KBM-7 (cell line): ENCODE results near the gene PRR19.

Source experiments
- DNase-seq: peaks from one replicate; pipeline ENCODE4 v3.0.0-alpha.2; 2015
- in situ Hi-C: fragments of 300-500 bp; cut with MboI; formaldehyde crosslinking; loops from 2 replicates; pipeline ENCODE4 v1.14.3; 2020; ENCODE audit warnings: low sequenced_read_pairs, low pct_unique_long_range_greater_than_20kb, mixed read lengths

The PRR19 gene

DNA sequence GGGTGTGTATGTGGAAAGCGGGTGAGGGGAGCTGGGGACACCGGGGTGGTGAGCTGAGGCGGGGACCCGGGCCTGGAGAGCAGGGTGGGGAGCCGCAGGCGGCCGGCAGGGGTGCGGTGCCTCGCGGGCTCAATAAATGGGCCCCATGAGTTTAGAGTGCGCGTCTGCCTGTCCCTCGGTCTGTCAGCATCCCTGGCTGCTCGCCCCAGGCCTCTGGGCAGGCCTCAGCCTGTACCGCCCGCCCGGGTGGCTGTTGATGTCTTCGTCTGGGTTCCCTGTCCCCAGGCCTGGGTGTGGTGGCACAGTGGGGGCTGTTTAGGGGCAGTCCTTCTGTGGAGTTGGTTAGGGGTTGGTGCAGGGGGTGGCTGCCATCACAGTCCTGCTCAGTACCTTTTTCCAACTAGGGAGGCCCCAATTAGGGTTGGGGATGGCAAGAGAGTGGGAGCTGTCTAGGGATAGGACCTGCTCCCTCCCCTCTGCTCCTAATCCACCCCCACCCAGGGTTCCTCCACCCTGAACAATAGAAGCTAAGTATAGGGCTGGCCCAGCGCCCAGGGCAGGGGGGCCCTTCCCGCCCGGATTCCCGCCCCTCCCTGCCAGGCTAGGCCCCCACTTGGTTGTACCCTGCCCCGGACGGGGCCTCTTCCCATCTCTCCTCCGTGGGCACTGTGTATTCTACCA is 20.6 kb upstream of the PRR19 start:
- peak; percentile 20 for DNase-seq
- in situ Hi-C loops, result no loop called here

DNA sequence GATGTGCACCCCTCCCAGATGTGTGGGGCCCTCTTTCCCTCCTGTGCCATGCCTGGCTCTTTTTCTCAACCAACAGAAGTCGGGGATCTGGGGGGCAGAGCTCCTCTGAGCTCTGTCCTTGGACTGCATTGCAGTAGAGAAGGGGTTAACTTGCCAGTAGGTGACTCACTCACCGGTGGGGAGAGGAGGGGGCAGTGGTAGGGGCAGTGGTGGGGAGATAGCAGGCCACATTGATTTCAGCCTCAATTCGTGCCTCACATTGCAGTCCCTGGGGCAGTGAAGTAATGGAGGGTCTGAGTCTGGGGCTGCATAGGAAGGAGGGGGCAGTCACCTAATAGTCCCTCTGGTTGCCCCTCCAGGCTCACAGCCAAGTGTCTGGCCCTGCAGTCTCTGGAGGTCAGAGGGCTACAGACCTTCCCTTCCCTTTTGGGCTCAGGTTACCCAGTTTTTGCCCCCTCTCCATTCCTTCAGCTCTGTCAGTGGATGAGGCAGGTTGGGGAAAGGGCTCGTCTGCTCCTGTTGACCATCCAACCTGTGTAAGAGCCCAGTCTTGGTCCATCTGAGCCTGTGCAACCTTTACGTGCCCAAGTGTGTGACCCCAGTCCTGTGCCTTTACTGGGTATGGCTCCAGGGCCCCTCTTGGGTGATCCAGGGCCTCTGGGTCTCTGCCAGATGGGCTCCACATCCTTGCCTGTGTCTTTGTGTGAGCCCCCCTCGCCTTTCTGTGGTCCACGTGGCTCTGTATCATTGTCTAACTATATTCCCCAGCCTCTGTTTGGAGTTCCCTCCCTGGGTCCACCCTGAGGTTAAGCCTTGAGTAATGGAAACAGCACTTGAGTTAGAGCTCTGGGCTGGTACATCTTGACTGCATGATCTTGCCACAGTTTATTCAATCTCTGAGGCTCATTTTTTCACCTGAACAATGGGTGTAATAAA is 19.8 kb upstream of the PRR19 start:
- in situ Hi-C loops, result no loop called here
- DNase-seq, result no peak

DNA sequence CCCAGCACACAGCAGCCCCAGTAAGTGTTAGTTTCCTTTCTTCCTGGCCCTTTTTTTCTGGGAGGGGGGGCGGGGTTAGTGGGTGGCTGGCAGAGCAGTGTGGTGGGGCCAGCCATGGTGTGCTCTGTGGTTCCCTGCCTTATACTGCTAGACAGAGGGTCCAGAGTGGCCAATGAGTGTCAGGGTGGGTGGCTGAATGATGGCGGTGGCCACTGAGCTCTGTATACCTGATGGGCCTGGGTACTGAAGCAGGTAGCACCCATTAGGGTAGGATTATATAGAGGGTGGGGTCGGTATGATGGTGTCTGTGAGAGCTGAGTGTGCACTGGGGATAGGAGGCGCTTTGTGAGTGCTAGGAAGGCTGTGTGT is 19.1 kb upstream of the PRR19 start:
- in situ Hi-C loops, result no loop called here
- DNase-seq, result peak; percentile 7

DNA sequence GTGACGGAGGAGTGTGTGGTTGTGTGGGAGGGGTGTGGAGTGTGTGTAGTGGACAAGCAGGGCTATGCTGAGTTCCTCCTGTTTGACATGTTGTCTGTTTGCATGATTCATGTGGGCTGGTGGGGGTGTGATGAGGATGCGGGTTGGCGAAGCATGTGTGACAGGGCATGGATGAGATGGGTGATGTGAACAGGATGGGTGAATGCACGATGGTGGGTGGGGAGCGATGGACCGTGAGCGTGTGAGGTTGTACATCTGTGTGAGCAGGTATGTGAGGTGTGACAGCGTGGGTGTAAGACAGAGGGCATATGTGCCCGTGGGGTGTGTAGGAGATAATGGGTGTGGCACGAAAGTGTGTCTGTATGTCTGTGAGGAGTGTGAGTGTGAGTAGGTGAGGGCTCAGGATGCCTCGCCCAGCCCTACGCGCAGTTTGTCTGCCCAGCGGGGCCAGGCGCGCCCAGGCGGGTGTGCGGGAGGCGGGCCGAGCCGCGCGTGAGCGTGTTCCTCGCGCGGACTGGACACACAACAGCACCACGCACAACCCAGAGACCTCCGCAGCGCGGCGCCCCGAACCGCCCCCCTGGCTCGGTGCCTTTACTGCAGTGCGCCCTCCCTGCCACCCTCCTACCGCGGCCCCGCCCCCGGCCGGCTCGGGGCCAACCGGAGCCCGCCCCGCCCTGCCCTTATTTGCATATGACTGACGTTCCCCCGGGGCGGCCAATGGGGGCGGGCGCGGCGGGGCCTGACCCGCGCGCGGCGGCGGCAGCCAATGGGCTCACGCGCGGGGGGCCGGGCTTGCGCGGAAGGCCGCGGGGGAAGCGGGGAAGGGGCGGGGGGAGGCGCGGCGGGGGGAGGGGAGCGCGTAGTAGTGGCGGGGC is 18.5 kb upstream of the PRR19 start:
- peak; percentile 82 for DNase-seq
- in situ Hi-C loops, result no loop called here

DNA sequence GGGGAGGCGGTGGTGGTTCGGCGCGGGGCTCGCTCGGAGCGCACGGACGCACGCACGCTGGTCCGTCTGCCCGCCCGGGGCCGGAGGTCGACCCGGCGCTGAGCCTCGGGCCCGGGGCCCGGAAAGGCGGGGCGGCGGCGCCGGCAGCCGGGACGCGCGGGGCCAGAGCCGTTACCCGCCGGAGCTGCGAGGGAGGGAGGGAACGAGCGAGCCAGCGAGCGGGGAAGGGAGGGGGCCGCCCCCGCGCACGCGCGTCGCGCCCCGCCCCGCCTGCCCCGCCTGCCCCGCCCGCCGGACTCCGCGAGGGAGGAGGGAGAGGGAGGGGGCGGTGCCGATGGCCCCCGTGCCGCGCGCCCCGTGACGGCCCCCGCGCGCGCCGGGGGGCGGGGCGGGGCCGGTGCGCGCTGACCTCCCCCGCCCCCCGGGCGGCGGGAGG is 17.8 kb upstream of the PRR19 start:
- in situ Hi-C loops, result no loop called here
- peak; percentile 26 for DNase-seq

DNA sequence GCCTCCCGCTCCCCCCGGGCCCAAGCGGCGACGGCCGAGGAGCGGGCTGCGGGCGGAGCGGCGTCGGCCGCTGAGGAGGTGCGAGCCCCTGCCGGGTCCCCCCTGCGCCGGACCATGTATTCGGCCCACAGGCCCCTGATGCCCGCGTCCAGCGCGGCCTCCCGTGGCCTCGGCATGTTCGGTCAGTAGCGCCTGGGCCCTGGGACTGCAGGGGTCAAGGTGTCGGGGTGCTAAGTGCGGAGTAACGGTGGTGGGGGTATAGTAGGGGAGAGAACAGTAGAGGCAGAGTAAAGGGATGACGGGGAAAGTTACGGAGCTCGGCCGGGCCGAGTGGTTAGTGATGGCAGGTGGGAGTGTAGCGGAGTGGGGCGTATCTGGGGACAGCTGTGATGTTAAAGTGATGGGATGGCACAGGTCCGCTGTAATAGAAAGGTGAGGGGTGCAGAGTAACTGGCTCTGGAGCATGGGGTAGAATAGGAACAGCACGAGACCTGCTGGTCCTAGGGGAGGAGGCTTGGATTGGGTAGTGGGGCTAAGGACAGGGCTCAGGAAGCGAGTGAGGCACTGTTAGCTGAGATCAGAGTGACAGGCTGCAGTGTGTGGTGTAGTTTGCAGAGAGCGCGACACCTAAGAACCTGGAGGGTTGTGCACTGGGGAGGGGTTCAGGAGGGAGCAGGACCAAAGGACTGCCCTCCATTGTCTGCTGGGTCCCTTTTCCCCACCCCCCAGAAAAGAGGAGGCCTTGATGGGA is 17.2 kb upstream of the PRR19 start:
- in situ Hi-C loops, result no loop called here
- peak; percentile 34 for DNase-seq

DNA sequence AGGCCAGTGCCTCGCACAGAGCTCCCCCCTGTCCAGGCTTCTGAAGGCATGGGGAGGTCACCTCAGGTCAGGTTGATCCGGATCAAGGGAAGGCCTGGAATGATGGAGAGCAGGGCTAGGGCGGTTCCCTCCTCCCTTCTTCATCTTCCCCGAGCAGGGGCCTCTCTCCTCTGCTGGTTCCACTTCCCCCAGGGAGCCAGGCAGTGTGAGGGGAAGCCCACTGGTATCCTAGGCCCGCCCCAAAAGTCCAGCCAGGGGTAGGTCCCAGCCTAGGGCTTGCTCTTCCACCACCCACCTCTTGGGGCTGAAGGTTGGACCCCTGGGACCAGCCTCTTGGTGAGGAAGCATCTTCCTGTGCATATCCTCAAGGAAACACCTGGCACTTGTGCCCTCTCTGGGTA is 16.4 kb upstream of the PRR19 start:
- DNase-seq, result peak; percentile 48
- in situ Hi-C loops, result no loop called here

DNA sequence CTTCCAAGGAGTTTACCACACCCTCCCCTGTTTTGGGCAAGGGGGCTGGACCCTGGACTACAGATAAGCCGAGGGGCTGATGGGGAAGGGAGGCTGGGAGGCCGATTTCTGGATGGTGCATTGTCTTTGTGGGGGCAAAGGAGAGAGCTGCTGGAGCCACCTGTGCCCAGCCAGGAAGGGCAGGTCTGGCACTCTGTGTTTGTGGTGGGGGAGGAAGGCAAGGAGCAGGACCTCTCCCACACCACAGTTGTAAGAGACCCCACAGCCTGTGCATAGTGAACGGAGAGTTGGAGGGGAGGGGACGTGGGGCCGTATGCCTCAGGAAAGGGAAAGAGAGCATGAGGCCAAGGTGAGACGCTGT is 16.0 kb upstream of the PRR19 start:
- no peak for DNase-seq
- in situ Hi-C loops, result no loop called here

DNA sequence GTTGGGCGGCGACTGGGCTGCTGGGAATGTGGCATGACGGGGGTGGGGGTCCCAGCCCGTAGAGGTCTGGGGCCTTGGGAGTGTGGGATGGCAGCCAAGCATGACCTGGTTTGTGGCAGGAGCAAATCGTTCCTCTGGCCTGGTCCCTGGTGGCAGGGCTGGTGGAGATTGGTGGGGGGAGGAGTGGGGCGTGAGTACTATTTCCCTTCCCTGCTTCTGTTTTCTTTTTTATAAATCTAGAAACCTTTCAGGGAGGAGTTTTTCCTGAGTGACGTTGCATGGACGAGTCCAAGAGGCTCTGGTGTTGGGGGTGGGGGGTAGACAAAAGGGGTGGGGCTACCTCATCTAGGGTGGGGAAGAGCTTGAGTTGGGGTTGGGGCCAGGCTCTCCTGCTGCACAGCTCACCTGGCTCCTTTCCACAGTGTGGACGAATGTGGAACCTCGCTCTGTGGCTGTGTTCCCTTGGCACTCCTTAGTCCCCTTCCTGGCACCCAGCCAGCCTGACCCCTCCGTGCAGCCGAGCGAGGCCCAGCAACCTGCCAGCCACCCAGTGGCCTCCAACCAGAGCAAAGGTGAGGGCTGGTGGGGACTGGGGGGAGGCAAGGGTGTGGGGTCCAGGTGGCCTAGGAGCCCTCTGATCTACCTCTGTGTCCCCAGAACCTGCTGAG is 15.4 kb upstream of the PRR19 start:
- peak; percentile 82 for DNase-seq
- in situ Hi-C loops, result no loop called here

DNA sequence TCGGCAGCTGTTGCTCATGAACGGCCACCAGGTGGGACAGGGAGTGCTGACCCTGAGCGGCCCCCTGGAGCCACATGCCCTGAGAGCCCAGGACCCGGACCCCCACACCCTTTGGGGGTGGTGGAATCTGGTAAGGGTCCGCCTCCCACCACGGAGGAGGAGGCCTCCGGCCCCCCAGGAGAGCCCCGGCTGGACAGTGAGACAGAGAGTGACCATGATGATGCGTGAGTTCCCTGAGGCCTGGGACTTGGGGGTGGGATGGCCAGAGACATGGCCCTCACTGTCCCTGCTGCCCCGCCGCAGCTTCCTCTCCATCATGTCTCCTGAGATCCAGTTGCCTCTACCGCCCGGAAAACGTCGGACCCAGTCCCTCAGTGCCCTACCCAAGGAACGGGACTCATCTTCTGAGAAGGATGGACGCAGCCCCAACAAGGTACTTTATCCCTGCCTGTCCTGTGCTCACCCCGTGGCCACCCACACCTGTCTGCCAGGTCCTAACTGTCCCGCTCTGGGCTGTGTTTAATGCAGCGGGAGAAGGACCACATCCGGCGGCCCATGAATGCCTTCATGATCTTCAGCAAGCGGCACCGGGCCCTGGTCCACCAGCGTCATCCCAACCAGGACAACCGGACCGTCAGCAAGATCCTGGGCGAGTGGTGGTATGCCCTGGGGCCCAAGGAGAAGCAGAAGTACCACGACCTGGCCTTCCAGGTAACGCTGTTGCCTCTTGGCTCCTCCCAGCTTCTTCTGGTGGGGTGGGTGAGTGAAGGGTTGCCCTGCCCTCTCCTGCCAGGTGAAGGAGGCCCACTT is 14.7 kb upstream of the PRR19 start:
- no peak for DNase-seq
- in situ Hi-C loops, result no loop called here

DNA sequence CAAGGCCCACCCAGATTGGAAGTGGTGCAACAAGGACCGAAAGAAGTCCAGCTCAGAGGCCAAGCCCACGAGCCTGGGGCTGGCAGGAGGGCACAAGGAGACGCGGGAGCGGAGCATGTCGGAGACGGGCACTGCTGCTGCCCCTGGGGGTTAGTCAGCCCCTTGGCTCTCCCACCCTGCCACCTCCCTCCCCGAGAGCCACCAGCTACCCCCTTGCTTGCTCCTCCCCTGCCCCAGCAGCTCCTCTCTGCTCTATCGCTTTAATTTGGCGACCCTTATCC is 14.2 kb upstream of the PRR19 start:
- in situ Hi-C loops, result no loop called here
- no peak for DNase-seq

DNA sequence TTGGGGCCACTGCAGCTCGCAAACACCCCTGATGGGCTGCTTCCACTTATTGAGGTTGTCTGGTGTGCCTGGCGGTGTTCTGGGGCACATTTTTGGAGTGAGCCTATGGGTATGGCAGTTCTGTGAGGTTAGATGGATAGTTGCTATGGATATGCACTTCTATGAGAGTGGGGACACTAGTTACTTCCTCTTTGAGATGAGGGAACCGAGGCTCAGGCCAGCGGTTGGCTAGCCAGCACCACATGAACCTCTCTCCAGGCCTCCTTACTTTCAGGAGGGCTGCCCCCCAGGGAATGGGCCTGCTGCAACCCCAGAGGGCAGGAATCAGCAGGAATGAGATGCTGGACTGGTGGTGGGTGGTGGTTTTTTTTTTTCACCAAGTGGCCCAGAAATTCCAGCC is 13.5 kb upstream of the PRR19 start:
- DNase-seq, result peak; percentile 21
- in situ Hi-C loops, result no loop called here

DNA sequence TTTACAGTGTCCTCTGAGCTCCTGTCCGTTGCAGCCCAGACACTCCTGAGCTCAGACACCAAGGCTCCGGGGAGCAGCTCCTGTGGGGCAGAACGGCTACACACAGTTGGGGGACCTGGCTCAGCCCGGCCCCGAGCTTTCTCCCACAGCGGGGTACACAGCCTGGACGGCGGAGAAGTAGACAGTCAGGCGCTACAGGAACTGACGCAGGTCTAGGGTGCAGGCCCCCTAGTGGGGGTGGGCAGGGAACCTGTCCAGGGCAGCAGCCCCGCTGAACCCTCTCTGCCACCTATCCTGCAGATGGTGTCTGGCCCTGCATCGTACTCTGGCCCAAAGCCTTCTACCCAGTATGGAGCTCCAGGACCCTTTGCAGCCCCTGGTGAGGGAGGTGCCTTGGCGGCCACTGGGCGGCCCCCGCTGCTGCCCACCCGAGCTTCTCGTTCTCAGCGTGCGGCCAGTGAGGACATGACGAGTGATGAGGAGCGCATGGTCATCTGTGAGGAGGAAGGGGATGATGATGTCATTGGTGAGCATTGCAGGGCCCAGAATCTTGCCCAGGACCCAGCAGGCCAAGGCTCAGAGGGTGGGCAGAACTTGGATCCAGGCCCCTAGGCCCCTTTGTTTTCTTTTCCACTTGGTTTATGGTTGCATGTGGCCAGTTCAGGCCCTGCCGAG is 12.9 kb upstream of the PRR19 start:
- DNase-seq, result no peak
- in situ Hi-C loops, result no loop called here

DNA sequence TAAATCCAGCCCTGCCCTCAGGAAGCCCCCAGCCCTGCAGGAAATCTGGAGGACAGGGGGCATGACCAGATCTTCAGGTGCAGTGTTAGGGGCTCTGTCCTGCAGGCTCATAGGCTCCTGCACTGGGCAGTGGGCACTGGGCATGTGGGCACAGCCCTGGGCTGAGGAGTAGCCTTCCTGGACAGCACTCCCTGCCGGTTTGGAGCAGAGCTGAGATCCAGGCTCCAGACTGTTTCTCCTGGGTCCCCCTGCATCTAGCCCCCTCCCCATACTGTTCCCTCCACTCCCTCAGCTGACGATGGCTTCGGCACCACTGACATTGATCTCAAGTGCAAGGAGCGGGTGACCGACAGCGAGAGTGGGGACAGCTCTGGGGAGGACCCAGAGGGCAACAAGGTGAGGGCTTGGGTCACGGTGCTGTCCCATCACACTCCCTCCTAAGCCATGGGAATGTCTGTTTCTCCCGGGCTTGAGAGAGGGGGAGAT is 12.3 kb upstream of the PRR19 start:
- in situ Hi-C loops, result no loop called here
- DNase-seq, result no peak

DNA sequence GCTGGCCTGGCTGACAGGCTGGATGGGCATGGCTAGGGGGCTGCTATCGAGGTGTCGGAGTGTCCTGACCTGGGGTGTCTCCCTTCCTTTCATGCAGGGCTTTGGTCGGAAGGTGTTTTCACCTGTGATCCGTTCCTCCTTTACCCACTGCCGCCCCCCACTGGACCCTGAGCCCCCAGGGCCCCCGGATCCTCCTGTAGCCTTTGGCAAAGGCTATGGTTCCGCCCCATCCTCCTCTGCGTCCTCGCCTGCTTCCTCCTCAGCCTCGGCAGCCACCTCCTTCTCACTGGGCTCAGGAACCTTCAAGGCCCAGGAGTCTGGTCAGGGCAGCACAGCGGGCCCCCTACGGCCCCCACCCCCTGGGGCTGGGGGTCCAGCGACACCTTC is 11.8 kb upstream of the PRR19 start:
- in situ Hi-C loops, result no loop called here
- no peak for DNase-seq

DNA sequence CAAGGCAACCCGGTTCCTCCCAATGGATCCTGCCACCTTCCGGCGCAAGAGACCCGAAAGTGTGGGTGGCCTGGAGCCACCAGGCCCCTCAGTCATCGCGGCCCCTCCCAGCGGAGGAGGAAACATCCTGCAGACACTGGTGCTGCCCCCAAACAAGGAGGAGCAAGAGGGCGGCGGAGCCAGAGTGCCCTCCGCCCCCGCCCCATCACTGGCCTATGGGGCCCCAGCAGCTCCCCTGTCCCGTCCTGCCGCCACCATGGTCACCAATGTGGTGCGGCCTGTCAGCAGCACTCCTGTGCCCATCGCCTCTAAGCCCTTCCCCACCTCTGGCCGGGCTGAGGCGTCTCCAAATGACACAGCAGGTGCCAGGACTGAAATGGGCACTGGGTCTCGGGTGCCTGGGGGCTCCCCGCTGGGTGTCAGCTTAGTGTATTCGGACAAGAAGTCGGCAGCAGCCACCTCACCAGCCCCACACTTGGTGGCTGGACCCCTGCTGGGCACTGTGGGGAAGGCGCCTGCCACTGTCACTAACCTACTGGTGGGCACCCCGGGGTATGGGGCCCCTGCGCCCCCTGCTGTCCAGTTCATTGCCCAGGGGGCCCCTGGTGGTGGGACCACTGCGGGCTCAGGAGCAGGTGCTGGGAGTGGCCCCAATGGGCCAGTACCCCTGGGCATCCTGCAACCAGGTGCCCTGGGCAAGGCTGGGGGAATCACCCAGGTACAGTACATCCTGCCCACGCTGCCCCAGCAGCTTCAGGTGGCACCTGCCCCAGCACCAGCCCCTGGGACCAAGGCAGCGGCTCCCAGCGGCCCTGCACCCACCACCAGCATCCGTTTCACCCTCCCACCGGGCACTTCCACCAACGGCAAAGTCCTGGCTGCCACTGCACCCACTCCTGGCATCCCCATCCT is 11.2 kb upstream of the PRR19 start:
- in situ Hi-C loops, result no loop called here
- peak; percentile 59 for DNase-seq

DNA sequence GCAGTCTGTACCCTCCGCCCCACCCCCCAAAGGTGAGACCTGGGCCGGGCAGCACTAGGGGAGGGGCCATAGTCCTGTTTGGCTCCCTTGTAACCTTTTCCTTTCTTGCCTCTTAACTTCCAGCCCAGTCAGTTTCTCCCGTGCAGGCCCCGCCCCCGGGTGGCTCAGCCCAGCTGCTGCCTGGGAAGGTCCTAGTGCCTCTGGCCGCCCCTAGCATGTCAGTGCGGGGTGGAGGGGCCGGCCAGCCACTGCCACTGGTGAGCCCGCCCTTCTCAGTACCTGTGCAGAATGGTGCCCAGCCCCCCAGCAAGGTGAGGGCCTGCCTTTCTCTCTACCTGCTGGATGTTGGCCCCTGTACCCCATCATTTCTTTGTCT is 10.5 kb upstream of the PRR19 start:
- in situ Hi-C loops, result no loop called here
- no peak for DNase-seq
